Neural cell (in vitro differentiated cells): Measurements from ENCODE around the gene C1orf21.

Experiments
- EP300 ChIP-seq: fragments of 450-650 bp; conservative IDR thresholded peaks from 2 replicates; pipeline ENCODE4 v1.6.1; 2014; ENCODE audit warnings: antibody characterized with exemption, mild to moderate bottlenecking, moderate library complexity; ENCODE audit not compliant: poor library complexity, severe bottlenecking
- EZH2 ChIP-seq: fragments of 200-600, 300-800 bp; shearing (Covaris generic), sonication (generic); IDR thresholded peaks from 2 replicates; pipeline ENCODE4 v1.6.1; 2014; ENCODE audit warnings: antibody characterized with exemption, low read length, borderline replicate concordance, mild to moderate bottlenecking; ENCODE audit not compliant: insufficient read depth, poor library complexity, severe bottlenecking
- MXI1 ChIP-seq: fragments of 450-650 bp; conservative IDR thresholded peaks from 2 replicates; pipeline ENCODE4 v1.6.1; 2014; ENCODE audit warnings: antibody characterized with exemption, mild to moderate bottlenecking; ENCODE audit not compliant: poor library complexity, severe bottlenecking
- POLR2AphosphoS5 ChIP-seq: IDR thresholded peaks from 2 replicates; pipeline ENCODE4 v1.6.1; 2012
- RAD21 ChIP-seq: fragments of 450-650 bp; conservative IDR thresholded peaks from 2 replicates; pipeline ENCODE4 v1.6.1; 2014; ENCODE audit warnings: antibody characterized with exemption, mild to moderate bottlenecking, moderate library complexity
- REST ChIP-seq: IDR thresholded peaks from 2 replicates; pipeline ENCODE4 v1.6.1; 2012; ENCODE audit warnings: borderline replicate concordance
- SMC3 ChIP-seq: fragments of 450-650 bp; conservative IDR thresholded peaks from 2 replicates; pipeline ENCODE4 v1.6.1; 2014; ENCODE audit warnings: antibody characterized with exemption, mild to moderate bottlenecking, moderate library complexity; ENCODE audit not compliant: poor library complexity
- TAF1 ChIP-seq: IDR thresholded peaks from 2 replicates; pipeline ENCODE4 v1.6.1; 2012; ENCODE audit warnings: low read depth
- TF ChIP-seq, protein P1 (sequence below): fragments of 450-650 bp; IDR thresholded peaks from 2 replicates; pipeline ENCODE4 v1.5.1; 2014; ENCODE audit warnings: antibody characterized with exemption, mild to moderate bottlenecking, moderate library complexity; ENCODE audit not compliant: poor library complexity, severe bottlenecking

- TF ChIP-seq, protein P1, sequence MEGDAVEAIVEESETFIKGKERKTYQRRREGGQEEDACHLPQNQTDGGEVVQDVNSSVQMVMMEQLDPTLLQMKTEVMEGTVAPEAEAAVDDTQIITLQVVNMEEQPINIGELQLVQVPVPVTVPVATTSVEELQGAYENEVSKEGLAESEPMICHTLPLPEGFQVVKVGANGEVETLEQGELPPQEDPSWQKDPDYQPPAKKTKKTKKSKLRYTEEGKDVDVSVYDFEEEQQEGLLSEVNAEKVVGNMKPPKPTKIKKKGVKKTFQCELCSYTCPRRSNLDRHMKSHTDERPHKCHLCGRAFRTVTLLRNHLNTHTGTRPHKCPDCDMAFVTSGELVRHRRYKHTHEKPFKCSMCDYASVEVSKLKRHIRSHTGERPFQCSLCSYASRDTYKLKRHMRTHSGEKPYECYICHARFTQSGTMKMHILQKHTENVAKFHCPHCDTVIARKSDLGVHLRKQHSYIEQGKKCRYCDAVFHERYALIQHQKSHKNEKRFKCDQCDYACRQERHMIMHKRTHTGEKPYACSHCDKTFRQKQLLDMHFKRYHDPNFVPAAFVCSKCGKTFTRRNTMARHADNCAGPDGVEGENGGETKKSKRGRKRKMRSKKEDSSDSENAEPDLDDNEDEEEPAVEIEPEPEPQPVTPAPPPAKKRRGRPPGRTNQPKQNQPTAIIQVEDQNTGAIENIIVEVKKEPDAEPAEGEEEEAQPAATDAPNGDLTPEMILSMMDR, result no peak
- TF ChIP-seq EP300 (no peak), SMC3 (no peak), EZH2 (no peak), RAD21 (no peak), MXI1 (no peak), POLR2AphosphoS5 (no peak), REST (no peak), TAF1 (no peak)
Measured at GRCh38 chr1:184648856-184649201, 262.0 kb downstream of the C1orf21 start.
